Nephron progenitor cell (in vitro differentiated cells): Measurements from ENCODE around the gene NCBP1.
"Not testable (repeated sequence)": the region's sequence is repeated elsewhere in the genome, so short reads cannot be mapped to it uniquely, and the experiment has no call there.

Experiments
- DNase-seq: peaks from one replicate; pipeline ENCODE4 v3.0.0; 2021
- H3K27ac Mint-ChIP-seq: 2 replicates; pipeline ENCODE4 v1.8.0; 2021; ENCODE audit warnings: mild to moderate bottlenecking, moderate library complexity, mixed read lengths
- H3K27me3 Mint-ChIP-seq: 2 replicates; pipeline ENCODE4 v1.8.0; 2021; ENCODE audit warnings: mild to moderate bottlenecking, low read depth, mixed read lengths; ENCODE audit not compliant: poor library complexity
- H3K36me3 Mint-ChIP-seq: 2 replicates; pipeline ENCODE4 v1.8.0; 2021; ENCODE audit warnings: low read depth, mixed read lengths
- H3K4me1 Mint-ChIP-seq: 2 replicates; pipeline ENCODE4 v1.8.0; 2021; ENCODE audit warnings: mixed read lengths
- H3K4me3 Mint-ChIP-seq: 2 replicates; pipeline ENCODE4 v1.8.0; 2021; ENCODE audit warnings: mild to moderate bottlenecking, moderate library complexity, mixed read lengths
- H3K9me3 Mint-ChIP-seq: 2 replicates; pipeline ENCODE4 v1.8.0; 2021; ENCODE audit warnings: mild to moderate bottlenecking, moderate library complexity, mixed read lengths
- CTCF ChIP-seq: fragments of 200-600 bp; sonication (generic); IDR thresholded peaks from 2 replicates; pipeline ENCODE4 v1.5.0; 2021; ENCODE audit warnings: antibody characterized with exemption

The NCBP1 gene

GRCh38 chr9:97601228-97601898, 32.3 kb upstream of the NCBP1 start:
- peaks cover 4% of the 10 kb centered on the region for H3K4me1 Mint-ChIP-seq
- no peak for TF ChIP-seq CTCF
- no peak for DNase-seq
- peaks cover 41% of the 10 kb centered on the region for H3K36me3 Mint-ChIP-seq
- H3K9me3 Mint-ChIP-seq: no peaks in the 10 kb centered on the region
- no peak overlapping the region for H3K4me3 Mint-ChIP-seq
- H3K27me3 Mint-ChIP-seq: peaks cover 3% of the 10 kb centered on the region
- H3K27ac Mint-ChIP-seq: peak overlapping the region; percentile 37

GRCh38 chr9:97602430-97602829, 31.2 kb upstream of the NCBP1 start:
- no peak for TF ChIP-seq CTCF
- Mint-ChIP-seq H3K36me3 (peaks cover 50% of the 10 kb centered on the region), H3K27me3 (peaks cover 3% of the 10 kb centered on the region), H3K4me3 (no peak overlapping the region), H3K27ac (no peak overlapping the region), H3K9me3 (no peaks in the 10 kb centered on the region), H3K4me1 (peaks cover 4% of the 10 kb centered on the region)
- DNase-seq: no peak

GRCh38 chr9:97604901-97605645, 28.5 kb upstream of the NCBP1 start:
- no peak for TF ChIP-seq CTCF
- H3K27me3 Mint-ChIP-seq: no peaks in the 10 kb centered on the region
- no peak for DNase-seq
- H3K4me3 Mint-ChIP-seq: no peak overlapping the region
- no peak overlapping the region for H3K27ac Mint-ChIP-seq
- no peaks in the 10 kb centered on the region for H3K4me1 Mint-ChIP-seq
- peaks cover 57% of the 10 kb centered on the region for H3K36me3 Mint-ChIP-seq
- H3K9me3 Mint-ChIP-seq: no peaks in the 10 kb centered on the region

GRCh38 chr9:97615439-97616072, 18.1 kb upstream of the NCBP1 start:
- H3K27ac Mint-ChIP-seq: no peak overlapping the region
- peak; percentile 82 for TF ChIP-seq CTCF
- H3K4me1 Mint-ChIP-seq: no peaks in the 10 kb centered on the region
- H3K36me3 Mint-ChIP-seq: peaks cover 75% of the 10 kb centered on the region
- peak; percentile 69 for DNase-seq
- no peak overlapping the region for H3K4me3 Mint-ChIP-seq
- H3K9me3 Mint-ChIP-seq: peaks cover 6% of the 10 kb centered on the region
- H3K27me3 Mint-ChIP-seq: no peaks in the 10 kb centered on the region

GRCh38 chr9:97617939-97618416, 15.6 kb upstream of the NCBP1 start:
- Mint-ChIP-seq H3K27ac (no peak overlapping the region), H3K4me1 (no peaks in the 10 kb centered on the region), H3K27me3 (peaks cover under 1% of the 10 kb centered on the region), H3K36me3 (peaks cover 78% of the 10 kb centered on the region), H3K4me3 (no peak overlapping the region), H3K9me3 (peaks cover 26% of the 10 kb centered on the region)
- DNase-seq: no peak
- TF ChIP-seq CTCF: no peak

GRCh38 chr9:97620063-97620462, 13.6 kb upstream of the NCBP1 start:
- peaks cover 35% of the 10 kb centered on the region for H3K9me3 Mint-ChIP-seq
- H3K4me3 Mint-ChIP-seq, H3K27ac Mint-ChIP-seq, H3K4me1 Mint-ChIP-seq, DNase-seq, H3K27me3 Mint-ChIP-seq: not testable (repeated sequence)
- peaks cover 84% of the 10 kb centered on the region for H3K36me3 Mint-ChIP-seq

- peaks cover 35% of the 10 kb centered on the region for H3K9me3 Mint-ChIP-seq
- not testable (repeated sequence) for H3K4me3 Mint-ChIP-seq, DNase-seq, H3K4me1 Mint-ChIP-seq, H3K27ac Mint-ChIP-seq, H3K27me3 Mint-ChIP-seq
- H3K36me3 Mint-ChIP-seq: peaks cover 84% of the 10 kb centered on the region
Observed at GRCh38 chr9:97622483-97622882, 11.1 kb upstream of the NCBP1 start.
